ENCODE measurements around the gene NUP155.

- TF ChIP-seq CTCF (IDR thresholded peaks at IDR 0.05): no peak
- no peak for TF ChIP-seq POLR2A (IDR thresholded peaks at IDR 0.05)
Observed at GRCh38 chr5:37255774-37256358, 115.0 kb downstream of the NUP155 start.
